HG03521 (cell line): Measurements from ENCODE around the gene MTG1.
"Not testable (repeated sequence)": the region's sequence is repeated elsewhere in the genome, so short reads cannot be mapped to it uniquely, and the experiment has no call there.

Source experiments
- ATAC-seq: cut with Tn5 transposase; IDR thresholded peaks from one replicate; pipeline ENCODE4 v1.9.1; 2021; ENCODE audit warnings: mild to moderate bottlenecking, moderate library complexity; ENCODE audit not compliant: unreplicated experiment

MTG1 gene

DNA sequence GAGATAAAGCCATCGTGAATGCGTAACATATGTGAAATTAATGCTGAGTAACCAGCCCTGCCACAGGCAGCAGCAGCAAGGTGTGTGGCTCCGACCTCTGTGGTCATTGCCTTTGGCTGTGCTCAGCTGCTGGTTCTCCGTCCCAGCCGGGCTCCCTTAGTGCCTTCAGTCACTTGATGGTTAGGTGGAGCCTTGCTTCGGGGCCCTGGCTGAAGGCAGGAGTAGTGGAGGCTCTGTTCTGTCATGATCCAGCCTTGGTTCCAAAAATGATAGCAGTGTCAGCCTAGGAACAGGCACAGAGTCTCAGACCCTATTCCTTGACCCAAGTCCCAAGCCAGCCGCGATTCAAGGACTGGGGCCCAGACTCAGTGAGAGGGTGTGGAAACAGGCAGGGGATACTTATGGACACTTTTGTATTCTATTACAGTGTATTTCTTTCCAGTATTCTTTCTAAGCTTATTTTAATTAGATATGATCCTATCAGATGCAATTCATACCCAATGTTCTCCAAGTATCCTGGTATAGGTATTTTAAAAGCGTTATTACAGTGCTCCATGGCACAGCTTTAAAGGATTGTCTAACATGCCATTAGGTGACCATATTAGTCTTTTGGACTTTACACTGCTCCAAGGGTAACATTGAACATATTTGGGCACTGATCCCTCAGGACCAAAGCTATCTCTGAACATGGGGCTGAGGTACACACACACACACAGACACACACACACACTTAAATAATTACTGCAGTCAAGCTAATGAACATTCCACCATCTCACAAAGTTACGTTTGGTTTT lies 68.8 kb downstream of the MTG1 start:
- ATAC-seq = no peak

DNA sequence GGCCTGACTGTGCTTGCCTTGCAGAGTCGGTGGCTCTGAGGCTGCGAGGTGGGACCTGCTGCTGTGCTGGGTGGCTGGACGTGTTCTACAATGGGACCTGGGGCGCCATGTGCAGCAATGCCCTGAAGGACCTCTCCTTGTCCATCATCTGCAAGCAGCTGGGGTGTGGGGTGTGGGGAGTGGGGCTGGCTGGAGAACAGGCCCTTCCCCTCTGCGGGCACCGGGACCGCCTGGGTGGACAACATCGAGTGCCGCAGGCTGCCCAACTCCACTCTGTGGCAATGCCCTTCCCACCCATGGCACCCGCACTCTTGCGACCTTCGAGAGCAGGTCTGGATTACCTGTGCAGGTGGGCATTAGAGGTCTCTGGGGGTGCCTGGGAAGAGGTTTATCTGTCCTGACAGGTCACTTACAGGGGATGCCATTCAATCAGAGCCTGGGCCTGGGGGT lies 70.7 kb downstream of the MTG1 start:
- ATAC-seq = no peak

DNA sequence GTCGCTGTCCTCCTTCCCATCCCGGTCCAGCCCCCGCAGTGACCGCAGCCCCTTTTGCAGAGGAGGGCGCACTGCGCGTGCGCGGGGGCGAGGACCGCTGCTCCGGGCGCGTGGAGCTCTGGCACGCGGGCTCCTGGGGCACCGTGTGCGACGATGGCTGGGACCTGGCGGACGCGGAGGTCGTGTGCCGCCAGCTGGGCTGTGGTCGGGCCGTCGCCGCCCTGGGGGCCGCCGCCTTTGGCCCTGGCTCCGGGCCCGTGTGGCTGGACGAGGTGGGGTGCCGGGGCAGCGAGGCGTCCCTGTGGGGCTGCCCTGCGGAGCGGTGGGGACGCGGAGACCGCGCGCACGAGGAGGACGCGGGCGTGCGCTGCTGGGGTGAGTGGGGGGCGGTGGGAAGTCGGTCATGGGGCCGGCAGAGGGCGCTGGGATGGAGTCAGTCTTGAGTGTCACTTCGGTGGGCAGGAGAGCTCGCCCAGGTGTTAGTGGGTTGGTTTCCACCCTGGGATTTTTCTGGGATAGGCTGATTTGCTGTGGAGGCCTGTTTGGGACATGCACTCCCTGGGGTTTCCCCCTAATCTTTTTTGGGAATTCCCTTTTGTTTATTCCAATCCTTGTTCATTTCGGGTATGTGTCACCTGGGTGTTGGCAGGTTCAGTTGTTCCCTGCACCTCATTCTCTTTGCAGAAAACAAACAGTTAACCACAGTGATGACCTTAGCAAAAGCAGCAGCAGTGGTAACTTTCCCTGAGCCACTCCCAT lies 71.4 kb downstream of the MTG1 start:
- ATAC-seq = no peak

DNA sequence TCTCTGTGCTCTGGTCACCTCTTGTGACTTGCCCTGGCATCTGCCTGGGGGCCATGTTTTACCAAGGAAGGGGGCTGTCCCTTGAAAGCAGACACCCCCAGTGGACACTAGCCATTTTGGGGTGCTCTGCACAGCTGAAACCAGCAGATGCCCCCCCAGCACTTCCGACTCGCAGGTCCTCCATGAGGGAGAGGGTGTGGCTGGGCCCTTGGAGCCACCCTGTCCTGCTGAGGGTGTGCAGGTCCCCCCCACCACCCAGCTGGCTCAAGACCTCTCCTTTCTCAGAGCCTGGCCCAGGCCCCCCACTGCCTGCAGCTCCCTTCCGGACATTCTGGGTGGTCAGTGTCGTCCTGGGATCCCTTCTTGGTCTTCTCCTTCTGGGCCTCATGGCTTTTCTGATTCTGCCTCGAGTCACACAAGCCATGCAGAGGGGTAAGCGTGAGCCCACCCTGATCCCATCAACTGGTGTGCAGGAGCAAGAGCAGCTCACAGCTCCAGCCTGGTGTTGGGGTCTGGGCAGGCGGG lies 72.1 kb downstream of the MTG1 start:
- no peak for ATAC-seq

DNA sequence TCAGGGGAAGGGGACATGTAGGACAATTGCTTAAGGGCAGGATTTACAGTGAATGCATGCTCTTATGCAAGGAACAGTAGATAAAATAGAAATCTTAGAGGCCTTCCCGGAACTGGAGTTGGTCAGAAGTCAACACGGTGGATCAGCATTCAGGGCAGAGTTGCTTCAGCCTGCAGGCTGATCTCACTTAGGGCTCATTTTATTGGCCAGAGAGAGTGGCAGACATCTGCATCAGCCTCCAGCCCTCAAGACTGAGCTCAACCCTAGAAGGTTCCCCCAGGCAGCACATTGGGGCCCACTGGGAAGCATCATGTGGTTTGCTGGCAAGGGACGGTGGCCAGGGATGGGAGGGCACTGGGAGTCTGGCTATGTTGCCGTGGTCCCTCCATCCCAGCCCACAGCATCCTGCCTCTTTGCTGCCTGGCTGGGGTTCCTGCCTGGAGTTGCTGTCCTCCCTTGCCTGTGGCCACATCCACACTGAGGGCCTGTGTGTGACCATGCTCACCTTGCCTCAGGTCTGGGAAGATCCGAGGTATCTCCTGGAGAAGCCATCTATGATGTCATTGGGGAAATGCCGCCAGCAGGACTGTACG lies 72.8 kb downstream of the MTG1 start:
- no peak for ATAC-seq

DNA sequence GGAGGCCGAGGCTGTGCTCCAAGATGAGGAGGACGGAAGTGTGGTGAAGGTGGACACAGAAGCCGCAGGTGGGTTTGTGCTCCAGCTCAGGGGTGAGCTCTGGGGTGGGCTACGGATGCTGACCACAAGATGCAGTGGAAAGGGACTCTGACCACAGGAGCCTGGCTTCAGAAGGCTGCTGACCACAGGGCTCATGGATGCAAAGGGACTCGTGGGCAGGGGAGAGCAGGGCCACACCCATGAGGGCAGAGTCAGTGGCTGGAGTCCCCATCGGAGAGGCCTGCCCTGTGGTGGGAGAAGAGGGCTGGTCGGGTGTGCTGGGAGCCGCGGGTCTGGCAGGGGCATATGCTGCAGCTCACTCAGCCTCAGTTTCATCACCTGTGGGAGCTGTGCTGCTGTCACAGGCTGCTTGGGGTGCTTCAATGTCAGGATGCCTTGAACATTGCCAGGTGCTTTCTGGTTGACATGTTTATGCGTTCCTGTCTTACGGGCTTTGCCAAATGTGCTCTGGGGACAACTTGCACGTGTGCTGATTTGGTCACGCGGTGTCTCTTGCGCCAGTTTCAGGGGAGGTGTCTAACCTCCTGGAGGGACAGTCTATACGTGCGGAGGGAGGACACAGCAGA lies 73.4 kb downstream of the MTG1 start:
- no peak for ATAC-seq

DNA sequence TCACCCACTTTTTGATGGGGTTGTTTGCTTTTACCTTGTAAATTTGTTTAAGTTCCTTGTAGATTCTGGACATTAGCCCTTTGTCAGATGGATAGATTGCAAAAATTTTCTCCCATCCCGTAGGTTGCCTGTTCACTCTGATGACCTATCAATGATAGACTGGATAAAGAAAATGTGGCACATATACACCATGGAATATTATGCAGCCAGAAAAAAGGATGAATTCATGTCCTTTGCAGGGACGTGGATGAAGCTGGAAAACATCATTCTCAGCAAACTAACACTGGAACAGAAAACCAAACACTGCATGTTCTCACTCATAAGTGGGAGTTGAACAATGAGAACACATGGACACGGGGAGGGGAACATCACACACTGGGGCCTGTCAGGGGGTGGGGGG lies 75.2 kb downstream of the MTG1 start:
- ATAC-seq = not testable (repeated sequence)

DNA sequence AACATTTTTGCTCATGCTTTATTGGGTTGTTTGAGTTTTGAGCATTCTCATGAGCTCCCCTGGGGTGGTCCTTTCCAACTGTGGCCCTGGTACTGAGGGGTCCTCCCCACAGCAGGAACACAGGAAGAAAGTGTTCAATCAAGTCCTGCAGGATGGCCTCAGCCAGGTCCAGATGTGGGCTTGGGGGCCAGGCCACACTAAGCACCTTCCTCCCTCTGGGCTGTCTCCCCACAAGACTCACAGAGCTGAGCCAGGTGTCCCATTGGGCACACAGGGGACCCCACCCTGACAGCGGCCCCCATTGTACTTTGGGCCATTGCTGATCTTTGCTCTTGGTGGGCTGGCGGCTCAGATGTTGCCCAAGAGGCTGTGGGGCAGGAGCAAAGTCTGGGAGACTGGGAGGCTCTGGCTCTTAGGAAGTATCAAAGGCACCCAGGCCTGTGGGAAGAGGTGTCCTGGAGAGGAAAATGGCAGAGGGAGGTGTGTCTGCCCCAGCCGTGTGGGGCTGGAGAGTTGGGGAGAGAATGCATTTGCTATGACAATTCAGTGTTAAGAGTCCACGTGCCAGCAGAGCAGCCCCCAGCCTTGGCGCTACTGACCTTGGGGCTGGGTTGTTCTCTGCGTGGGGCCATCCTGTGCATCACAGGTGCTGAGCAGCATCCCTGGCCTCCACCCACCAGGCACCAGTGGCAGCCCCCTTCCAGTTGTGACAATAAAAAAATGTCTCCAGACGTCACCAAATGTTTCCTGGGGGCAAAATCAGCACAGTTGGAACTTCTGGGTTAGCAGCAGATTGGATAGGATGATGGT lies 77.5 kb downstream of the MTG1 start:
- no peak for ATAC-seq
